ENCODE data around the gene SLC35E1. TPM values are rescaled to one million over a fixed set of nuclear protein-coding genes. Genes with fewer than 3 reads are reported as not detected.

Gene SLC35E1
- total RNA-seq, 4 donors from 2014 or later = 30.7 to 43.2 (median 39.2) TPM

- intact Hi-C loops (cut with DNase I; ENCODE audit: low total_unique reads) = no loop called here
- H3K4me3 ChIP-seq (ENCODE audit: low read depth, poor library complexity, severe bottlenecking) = no peak overlapping the region
- TF ChIP-seq POLR2A (IDR thresholded peaks at IDR 0.05) = no peak
- TF ChIP-seq, protein P1, sequence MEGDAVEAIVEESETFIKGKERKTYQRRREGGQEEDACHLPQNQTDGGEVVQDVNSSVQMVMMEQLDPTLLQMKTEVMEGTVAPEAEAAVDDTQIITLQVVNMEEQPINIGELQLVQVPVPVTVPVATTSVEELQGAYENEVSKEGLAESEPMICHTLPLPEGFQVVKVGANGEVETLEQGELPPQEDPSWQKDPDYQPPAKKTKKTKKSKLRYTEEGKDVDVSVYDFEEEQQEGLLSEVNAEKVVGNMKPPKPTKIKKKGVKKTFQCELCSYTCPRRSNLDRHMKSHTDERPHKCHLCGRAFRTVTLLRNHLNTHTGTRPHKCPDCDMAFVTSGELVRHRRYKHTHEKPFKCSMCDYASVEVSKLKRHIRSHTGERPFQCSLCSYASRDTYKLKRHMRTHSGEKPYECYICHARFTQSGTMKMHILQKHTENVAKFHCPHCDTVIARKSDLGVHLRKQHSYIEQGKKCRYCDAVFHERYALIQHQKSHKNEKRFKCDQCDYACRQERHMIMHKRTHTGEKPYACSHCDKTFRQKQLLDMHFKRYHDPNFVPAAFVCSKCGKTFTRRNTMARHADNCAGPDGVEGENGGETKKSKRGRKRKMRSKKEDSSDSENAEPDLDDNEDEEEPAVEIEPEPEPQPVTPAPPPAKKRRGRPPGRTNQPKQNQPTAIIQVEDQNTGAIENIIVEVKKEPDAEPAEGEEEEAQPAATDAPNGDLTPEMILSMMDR (IDR thresholded peaks at IDR 0.05) = no peak
- no peak for DNase-seq (ENCODE audit: low spot score in 2 of 2)
- WGBS, 2 donors = 88 to 91% methylated on average over 13 of the region's 13 CpGs
Observed at GRCh38 chr19:16537111-16537510, 35.1 kb downstream of the SLC35E1 start.

GRCh38 chr19:16536130-16536529, 36.1 kb downstream of the SLC35E1 start:
- intact Hi-C loops (cut with DNase I; ENCODE audit: low total_unique reads) = no loop called here
- WGBS, 2 donors = 91 to 94% methylated on average over 9 of the region's 9 CpGs
- TF ChIP-seq, protein P1 (IDR thresholded peaks at IDR 0.05) = no peak
- no peak overlapping the region for H3K4me3 ChIP-seq (ENCODE audit: low read depth, poor library complexity, severe bottlenecking)
- no peak for DNase-seq (ENCODE audit: low spot score in 2 of 2)

DNA sequence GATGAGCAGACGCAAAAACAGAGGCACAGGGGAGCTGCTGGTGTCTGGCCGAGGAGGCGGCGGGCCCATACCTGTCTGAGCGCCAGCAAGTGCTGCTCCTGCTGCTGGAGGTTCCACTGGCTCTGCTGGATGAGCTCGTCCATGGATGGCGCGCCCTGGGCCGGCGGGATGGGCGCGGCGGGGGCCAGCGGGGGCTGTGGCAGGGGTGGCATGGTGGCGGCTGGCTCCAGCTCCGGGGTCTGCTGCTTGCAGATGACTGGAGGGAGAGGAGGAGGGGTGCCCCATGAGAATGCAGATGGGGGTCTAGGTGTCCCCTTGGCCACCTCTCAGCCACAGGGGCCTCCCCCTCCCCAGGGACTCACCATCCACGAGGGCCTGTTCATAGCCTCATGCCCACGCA, 36.8 kb downstream of the SLC35E1 start:
- WGBS, 2 donors = 90 to 93% methylated on average over 17 to 18 of the region's 18 CpGs
- TF ChIP-seq, protein P1 (IDR thresholded peaks at IDR 0.05) = no peak
- no peak for TF ChIP-seq POLR2A (IDR thresholded peaks at IDR 0.05)
- no peak for DNase-seq (ENCODE audit: low spot score in 2 of 2)
- intact Hi-C loops (cut with DNase I; ENCODE audit: low total_unique reads) = no loop called here
- no peak overlapping the region for H3K4me3 ChIP-seq (ENCODE audit: low read depth, poor library complexity, severe bottlenecking)

DNA sequence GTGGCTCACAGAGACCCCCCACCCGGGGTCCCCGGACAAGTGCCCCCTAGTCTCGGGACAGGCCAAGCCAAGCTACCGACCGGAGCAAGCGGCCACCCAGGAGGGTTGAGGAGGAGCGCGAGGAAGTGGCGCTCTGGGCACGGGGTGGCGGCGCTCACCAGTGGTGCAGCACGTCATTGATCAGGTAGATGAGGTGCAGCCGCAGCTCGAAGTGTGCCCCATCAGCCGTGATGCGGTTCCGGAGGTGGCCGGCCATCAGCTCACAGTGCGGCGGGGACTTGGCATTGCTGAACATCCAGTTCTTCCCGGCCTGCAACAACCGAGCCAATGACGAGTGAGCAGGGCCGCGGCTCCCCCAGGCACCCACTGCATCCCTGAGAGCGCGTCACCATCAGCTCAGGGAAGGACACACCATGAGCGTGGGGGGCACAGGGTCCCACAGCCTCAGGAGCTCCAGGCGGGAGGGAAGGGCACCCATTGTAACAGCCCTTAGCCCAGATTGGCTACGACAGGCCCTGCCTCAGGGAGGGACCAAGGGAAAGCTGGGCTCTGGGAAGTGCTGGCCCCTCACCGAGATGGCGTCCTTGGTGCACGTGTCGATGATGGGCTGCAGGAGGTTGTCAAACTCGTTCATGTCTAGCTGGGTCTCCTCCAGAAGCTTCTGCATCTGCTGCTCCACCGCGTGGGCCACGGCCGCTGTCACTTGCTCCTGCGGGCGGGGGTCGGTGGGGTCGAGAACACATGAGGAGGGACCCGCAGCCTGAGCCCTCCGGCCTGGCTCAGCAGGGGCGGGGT, 39.6 kb downstream of the SLC35E1 start:
- TF ChIP-seq, protein P1 (IDR thresholded peaks at IDR 0.05) = no peak
- no peak for TF ChIP-seq POLR2A (IDR thresholded peaks at IDR 0.05)
- 93 to 95% methylated on average over 42 to 43 of the region's 47 CpGs for WGBS, 2 donors
- no peak for DNase-seq (ENCODE audit: low spot score in 2 of 2)
- intact Hi-C loops (cut with DNase I; ENCODE audit: low total_unique reads) = no loop called here
- no peak overlapping the region for H3K4me3 ChIP-seq (ENCODE audit: low read depth, poor library complexity, severe bottlenecking)

DNA sequence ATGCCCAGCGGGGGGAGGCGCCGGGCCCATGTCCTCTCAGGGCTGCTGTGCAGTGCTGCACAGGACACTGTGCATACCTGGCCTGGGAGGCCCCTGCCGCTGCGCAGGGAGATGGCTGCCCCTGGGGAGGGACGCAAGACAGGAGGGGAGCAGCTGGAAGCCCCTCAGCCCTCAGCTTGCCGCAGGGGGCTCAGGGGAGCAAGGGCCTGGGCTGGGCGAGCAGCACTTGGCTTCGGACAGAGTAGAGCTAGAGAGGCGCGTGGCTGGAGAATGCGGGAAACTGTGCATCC, 40.9 kb downstream of the SLC35E1 start:
- 93 to 94% methylated on average over 8 to 12 of the region's 12 CpGs for WGBS, 2 donors
- no peak overlapping the region for H3K4me3 ChIP-seq (ENCODE audit: low read depth, poor library complexity, severe bottlenecking)
- intact Hi-C loops (cut with DNase I; ENCODE audit: low total_unique reads) = no loop called here
- TF ChIP-seq, protein P1 (IDR thresholded peaks at IDR 0.05) = no peak
- TF ChIP-seq POLR2A (IDR thresholded peaks at IDR 0.05) = no peak
- DNase-seq (ENCODE audit: low spot score in 2 of 2) = no peak
